ENCODE measurements around the gene ETV7.
"Not testable (repeated sequence)": the region's sequence is repeated elsewhere in the genome, so short reads cannot be mapped to it uniquely, and the experiment has no call there.

The ETV7 gene

GRCh38 chr6:36368921-36369865 is 18.3 kb downstream of the ETV7 start:
- TF ChIP-seq NFRKB (IDR thresholded peaks at IDR 0.05), result no peak
- TF ChIP-seq FOXK2 (IDR thresholded peaks at IDR 0.05), result no peak
- TF ChIP-seq PKNOX1 (IDR thresholded peaks at IDR 0.05), result no peak
- TF ChIP-seq BHLHE40 (IDR thresholded peaks at IDR 0.05; ENCODE audit: borderline replicate concordance), result no peak
- TF ChIP-seq L3MBTL2 (conservative IDR thresholded peaks at IDR 0.05), result no peak
- TF ChIP-seq HDGF (IDR thresholded peaks at IDR 0.05; ENCODE audit: borderline replicate concordance), result no peak
- TF ChIP-seq SUZ12 (IDR thresholded peaks at IDR 0.05), result no peak
- no peak for TF ChIP-seq ELF4 (IDR thresholded peaks at IDR 0.05)
- TF ChIP-seq ZNF384 (IDR thresholded peaks at IDR 0.05), result no peak
- TF ChIP-seq CTBP1 (IDR thresholded peaks at IDR 0.05; ENCODE audit: borderline replicate concordance), result no peak
- no peak for TF ChIP-seq FOXA1 (IDR thresholded peaks at IDR 0.05)
- TF ChIP-seq SP1 (IDR thresholded peaks at IDR 0.05), result no peak
- no peak for DNase-seq (ENCODE audit: extremely low spot score)
- POLR2A ChIA-PET, result no interaction called here
- CTCF ChIA-PET, result interaction anchor here (0.6 to 0.7 kb wide), 2 partner anchors 79 to 171 kb away, joined by 3 read pairs; no protein-coding TSS in a partner anchor

GRCh38 chr6:36368421-36368820 is 19.0 kb downstream of the ETV7 start:
- TF ChIP-seq LEF1 (IDR thresholded peaks at IDR 0.05; ENCODE audit: borderline replicate concordance) (no peak), FOXM1 (IDR thresholded peaks at IDR 0.05; ENCODE audit: borderline replicate concordance) (no peak), ARNT (IDR thresholded peaks at IDR 0.05) (no peak), TARDBP (IDR thresholded peaks at IDR 0.05) (no peak), ELF4 (IDR thresholded peaks at IDR 0.05) (no peak), PKNOX1 (IDR thresholded peaks at IDR 0.05) (no peak), L3MBTL2 (conservative IDR thresholded peaks at IDR 0.05) (no peak), BHLHE40 (IDR thresholded peaks at IDR 0.05; ENCODE audit: borderline replicate concordance) (no peak), FOXK2 (IDR thresholded peaks at IDR 0.05) (no peak), FOXA1 (IDR thresholded peaks at IDR 0.05) (no peak), NFRKB (IDR thresholded peaks at IDR 0.05) (no peak), SP1 (IDR thresholded peaks at IDR 0.05) (no peak), CTBP1 (IDR thresholded peaks at IDR 0.05; ENCODE audit: borderline replicate concordance) (no peak), ZNF384 (IDR thresholded peaks at IDR 0.05) (no peak), SUZ12 (IDR thresholded peaks at IDR 0.05) (no peak), HDGF (IDR thresholded peaks at IDR 0.05; ENCODE audit: borderline replicate concordance) (no peak)

GRCh38 chr6:36367743-36368142 is 19.7 kb downstream of the ETV7 start:
- no peak for TF ChIP-seq BHLHE40 (IDR thresholded peaks at IDR 0.05; ENCODE audit: borderline replicate concordance)
- TF ChIP-seq ZNF384 (IDR thresholded peaks at IDR 0.05), result no peak
- POLR2A ChIA-PET, result no interaction called here
- DNase-seq (ENCODE audit: extremely low spot score), result no peak
- CTCF ChIA-PET, result no interaction called here

More at GRCh38 chr6:36368421-36368820, 19.0 kb downstream of the ETV7 start:
- DNase-seq (ENCODE audit: extremely low spot score), result no peak
- CTCF ChIA-PET, result interaction anchor here (0.5 kb wide), 1 partner anchor 1643 kb away, joined by 6 read pairs; no protein-coding TSS in a partner anchor
- POLR2A ChIA-PET, result no interaction called here

GRCh38 chr6:36364669-36365479 is 22.6 kb downstream of the ETV7 start:
- POLR2A ChIA-PET, result no interaction called here
- CTCF ChIA-PET, result no interaction called here
- no peak for DNase-seq (ENCODE audit: extremely low spot score)
- no peak for TF ChIP-seq SP1 (IDR thresholded peaks at IDR 0.05)
- no peak for TF ChIP-seq ARNT (IDR thresholded peaks at IDR 0.05)
- TF ChIP-seq L3MBTL2 (conservative IDR thresholded peaks at IDR 0.05), result no peak
- no peak for TF ChIP-seq CTBP1 (IDR thresholded peaks at IDR 0.05; ENCODE audit: borderline replicate concordance)
- TF ChIP-seq NFRKB (IDR thresholded peaks at IDR 0.05), result no peak

- POLR2A ChIA-PET; DNase-seq (ENCODE audit: extremely low spot score); CTCF ChIA-PET: not testable (repeated sequence)
Observed at GRCh38 chr6:36364061-36364635, 23.3 kb downstream of the ETV7 start.

GRCh38 chr6:36363371-36363752 is 24.1 kb downstream of the ETV7 start:
- POLR2A ChIA-PET; DNase-seq (ENCODE audit: extremely low spot score): not testable (repeated sequence)
- CTCF ChIA-PET, result interaction anchor here (0.8 kb wide), 1 partner anchor 61 kb away, joined by 5 read pairs; no protein-coding TSS in a partner anchor

Measured in HEK293T (cell line).